GM21515 (cell line): ENCODE data around the gene MYADML2.

Source experiments
- ATAC-seq: cut with Tn5 transposase; IDR thresholded peaks from one replicate; pipeline ENCODE4 v1.9.1; 2021; ENCODE audit not compliant: unreplicated experiment

MYADML2 gene

GRCh38 chr17:81926451-81927151 is 20.4 kb downstream of the MYADML2 start:
- peak; percentile 13 for ATAC-seq

- no peak for ATAC-seq
Observed at GRCh38 chr17:81925860-81926450, 21.1 kb downstream of the MYADML2 start.

GRCh38 chr17:81924557-81925532 is 22.2 kb downstream of the MYADML2 start:
- ATAC-seq = no peak

GRCh38 chr17:81923302-81924260 is 23.5 kb downstream of the MYADML2 start:
- no peak for ATAC-seq

GRCh38 chr17:81922566-81923301 is 24.3 kb downstream of the MYADML2 start:
- ATAC-seq = no peak

GRCh38 chr17:81921996-81922565 is 25.0 kb downstream of the MYADML2 start:
- no peak for ATAC-seq

- ATAC-seq = no peak
Observed at GRCh38 chr17:81921537-81921862, 25.5 kb downstream of the MYADML2 start.

GRCh38 chr17:81920612-81921536 is 26.2 kb downstream of the MYADML2 start:
- ATAC-seq = no peak

GRCh38 chr17:81918832-81919545 is 28.0 kb downstream of the MYADML2 start:
- ATAC-seq = no peak

GRCh38 chr17:81918333-81918669 is 28.7 kb downstream of the MYADML2 start:
- ATAC-seq = peak; percentile 7

- peak; percentile 53 for ATAC-seq
Observed at GRCh38 chr17:81917565-81918332, 29.3 kb downstream of the MYADML2 start, which contains the start of gene SIRT7. Gene SIRT7 (minus strand): TSS chr17:81918176. CDS start chr17:81918131, 45 bp downstream.

GRCh38 chr17:81916234-81917001 is 30.6 kb downstream of the MYADML2 start:
- ATAC-seq = no peak

GRCh38 chr17:81915331-81915730 is 31.7 kb downstream of the MYADML2 start:
- no peak for ATAC-seq

GRCh38 chr17:81914103-81914850 is 32.8 kb downstream of the MYADML2 start:
- no peak for ATAC-seq

- no peak for ATAC-seq
Observed at GRCh38 chr17:81913394-81914102, 33.5 kb downstream of the MYADML2 start.
